Esophagus muscularis mucosa (tissue), 4 donors: Measurements from ENCODE around the gene TP63. TPM values are rescaled to one million over a fixed set of nuclear protein-coding genes. Genes with fewer than 3 reads are reported as not detected.

Experiments
- DNase-seq: peaks from one replicate; pipeline ENCODE4 v3.0.0-alpha.2; 2017; ENCODE audit errors: extremely low spot score
- H3K27ac ChIP-seq, 4 donors: fragments of 200-600 bp; sonication (generic); replicated peaks in 1 of 4; 1 replicate in 3 of 4; 2 replicates in 1 of 4; pipeline ENCODE4 v1.5.1; 2016 to 2019; ENCODE audit warnings: mild to moderate bottlenecking in 1 of 4
- H3K27me3 ChIP-seq, 4 donors: fragments of 200-600 bp; sonication (generic); one replicate each; pipeline versions ENCODE4 v1.5.1 to v1.6.0; 2016 to 2019
- H3K36me3 ChIP-seq, 4 donors: fragments of 200-600 bp; sonication (generic); one replicate each; pipeline ENCODE4 v1.5.1; 2016 to 2019
- H3K4me1 ChIP-seq, 4 donors: fragments of 200-600 bp; sonication (generic); one replicate each; pipeline ENCODE4 v1.5.1; 2016 to 2019
- H3K4me3 ChIP-seq, 4 donors: fragments of 200-600 bp; sonication (generic); 1 replicate in 2 of 4; 2 replicates in 2 of 4; pipeline ENCODE4 v1.5.1; 2016 to 2019; ENCODE audit warnings: mild to moderate bottlenecking in 4 of 4, moderate library complexity in 1 of 4
- H3K9me3 ChIP-seq, 4 donors: fragments of 200-600 bp; sonication (generic); 1 replicate in 3 of 4; 2 replicates in 1 of 4; pipeline ENCODE4 v1.5.1; 2016 to 2019
- EP300 ChIP-seq: sonication (generic); formaldehyde crosslinking; IDR thresholded peaks from one replicate; pipeline ENCODE4 v1.6.1; 2017; ENCODE audit warnings: antibody characterized with exemption
- POLR2A ChIP-seq: fragments of 450-650 bp; IDR thresholded peaks from one replicate; pipeline ENCODE4 v1.6.1; 2017; ENCODE audit warnings: antibody characterized with exemption, moderate library complexity, mild to moderate bottlenecking, low read depth
- POLR2AphosphoS5 ChIP-seq, 2 donors: sonication (generic); formaldehyde crosslinking; IDR thresholded peaks; one replicate each; pipeline ENCODE4 v1.6.1; 2017; ENCODE audit warnings: antibody characterized with exemption in 2 of 2
- WGBS: methylation state at CpG from one replicate; pipeline ENCODE4 v1.1.5; 2018; 5-methylcytosine and 5-hydroxymethylcytosine counted together
- intact Hi-C: fragments of 100-400 bp; cut with DNase I; formaldehyde crosslinking; loops from one replicate; pipeline ENCODE4 v1.15.1; 2023
- total RNA-seq, 4 donors: library from RNA; depleted of rRNA; stranded (reverse); fragments of >200 nt; gene quantifications; one replicate each; pipeline versions ENCODE4 v1.1.0 to v1.2.1, GENCODE V29; 2016
- TF ChIP-seq, protein P1 (sequence below), 3 experiments: fragments of 200-600 bp in 2 of 3; fragments of 450-650 bp in 1 of 3; sonication (generic) in 2 of 3; IDR thresholded peaks; one replicate each; pipeline ENCODE4 v1.5.1; 2017 to 2019; ENCODE audit warnings: antibody characterized with exemption in 3 of 3, mild to moderate bottlenecking in 2 of 3, moderate library complexity in 1 of 3

Gene TP63
- total RNA-seq, 4 donors from 2014 or later, result under 0.01 to 0.34 (median 0.21) TPM

DNA sequence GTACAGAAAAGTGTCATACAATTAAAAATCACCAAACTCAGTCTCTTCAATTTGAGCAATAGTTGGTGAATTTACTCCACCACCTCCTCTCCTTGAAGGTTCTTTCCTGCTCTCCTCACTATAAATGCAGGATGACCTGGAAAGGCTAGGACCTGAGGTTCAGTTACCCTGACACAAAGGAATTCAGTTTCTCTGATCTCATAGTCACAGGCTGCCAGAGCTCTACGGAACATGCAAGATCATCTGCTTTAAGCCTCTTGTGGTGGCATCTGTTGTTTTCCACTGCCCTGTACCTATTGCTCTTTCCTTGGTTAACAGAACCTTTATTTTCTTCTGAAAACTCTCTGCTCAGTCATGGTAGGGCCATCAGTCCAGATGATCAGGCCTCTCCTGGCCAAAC, 4.9 kb upstream of the TP63 start:
- intact Hi-C loops, result no loop called here
- TF ChIP-seq, protein P1, sequence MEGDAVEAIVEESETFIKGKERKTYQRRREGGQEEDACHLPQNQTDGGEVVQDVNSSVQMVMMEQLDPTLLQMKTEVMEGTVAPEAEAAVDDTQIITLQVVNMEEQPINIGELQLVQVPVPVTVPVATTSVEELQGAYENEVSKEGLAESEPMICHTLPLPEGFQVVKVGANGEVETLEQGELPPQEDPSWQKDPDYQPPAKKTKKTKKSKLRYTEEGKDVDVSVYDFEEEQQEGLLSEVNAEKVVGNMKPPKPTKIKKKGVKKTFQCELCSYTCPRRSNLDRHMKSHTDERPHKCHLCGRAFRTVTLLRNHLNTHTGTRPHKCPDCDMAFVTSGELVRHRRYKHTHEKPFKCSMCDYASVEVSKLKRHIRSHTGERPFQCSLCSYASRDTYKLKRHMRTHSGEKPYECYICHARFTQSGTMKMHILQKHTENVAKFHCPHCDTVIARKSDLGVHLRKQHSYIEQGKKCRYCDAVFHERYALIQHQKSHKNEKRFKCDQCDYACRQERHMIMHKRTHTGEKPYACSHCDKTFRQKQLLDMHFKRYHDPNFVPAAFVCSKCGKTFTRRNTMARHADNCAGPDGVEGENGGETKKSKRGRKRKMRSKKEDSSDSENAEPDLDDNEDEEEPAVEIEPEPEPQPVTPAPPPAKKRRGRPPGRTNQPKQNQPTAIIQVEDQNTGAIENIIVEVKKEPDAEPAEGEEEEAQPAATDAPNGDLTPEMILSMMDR (IDR thresholded peaks at IDR 0.05), result no peak
- TF ChIP-seq POLR2AphosphoS5 (IDR thresholded peaks at IDR 0.05) (no peak), POLR2A (no peak), EP300 (no peak)
- H3K9me3 ChIP-seq, result no peaks in the 10 kb centered on the region
- H3K4me1 ChIP-seq, result peaks cover 0 to 9% (median 4%) of the 10 kb centered on the region in 4 donors
- H3K27ac ChIP-seq, result no peak overlapping the region
- no peaks in the 10 kb centered on the region for H3K36me3 ChIP-seq
- no peak for DNase-seq
- WGBS, result 52% methylated on average over 1 of the region's 1 CpG
- no peaks in the 10 kb centered on the region for H3K27me3 ChIP-seq
- H3K4me3 ChIP-seq, result no peak overlapping the region

DNA sequence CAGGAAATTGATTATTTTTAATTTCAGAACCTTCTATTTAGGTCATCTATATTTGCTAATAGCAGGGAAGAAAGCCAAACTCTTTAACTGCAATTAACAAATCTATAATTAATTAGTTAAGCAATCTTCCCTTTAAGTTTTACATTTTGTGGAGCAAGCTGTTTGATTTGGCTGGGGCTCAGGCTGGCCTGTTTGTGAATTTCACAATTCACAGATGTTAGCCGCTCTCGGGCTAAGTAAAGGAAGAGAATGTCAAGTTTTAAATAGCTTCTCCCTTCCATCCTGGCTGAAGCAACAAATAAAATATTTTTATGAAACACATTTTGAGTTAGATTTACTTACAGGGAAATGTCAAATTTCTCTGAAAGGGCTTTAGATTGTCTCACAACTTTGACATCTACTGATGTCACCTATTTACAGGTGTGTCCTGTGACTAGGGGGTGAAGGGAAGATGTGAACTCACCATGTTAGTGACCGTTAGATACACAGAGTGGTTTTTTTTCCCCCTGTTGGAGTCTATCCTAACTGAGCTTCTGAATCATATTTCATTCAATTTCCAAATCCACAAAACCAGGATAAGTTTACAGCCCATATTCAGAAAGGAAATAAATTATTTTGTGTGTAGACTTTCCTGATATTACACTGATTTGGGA, 1.3 kb upstream of the TP63 start:
- Histone ChIP-seq H3K9me3 (no peaks in the 10 kb centered on the region), H3K27me3 (no peaks in the 10 kb centered on the region), H3K27ac (no peak overlapping the region), H3K4me1 (peaks cover 0 to 9% (median 4%) of the 10 kb centered on the region in 4 donors), H3K4me3 (no peak overlapping the region), H3K36me3 (no peaks in the 10 kb centered on the region)
- DNase-seq, result no peak
- TF ChIP-seq, protein P1 (IDR thresholded peaks at IDR 0.05), result no peak
- TF ChIP-seq POLR2AphosphoS5 (IDR thresholded peaks at IDR 0.05) (no peak), POLR2A (no peak), EP300 (no peak)
- 38% methylated on average over 3 of the region's 3 CpGs for WGBS
- intact Hi-C loops, result no loop called here

DNA sequence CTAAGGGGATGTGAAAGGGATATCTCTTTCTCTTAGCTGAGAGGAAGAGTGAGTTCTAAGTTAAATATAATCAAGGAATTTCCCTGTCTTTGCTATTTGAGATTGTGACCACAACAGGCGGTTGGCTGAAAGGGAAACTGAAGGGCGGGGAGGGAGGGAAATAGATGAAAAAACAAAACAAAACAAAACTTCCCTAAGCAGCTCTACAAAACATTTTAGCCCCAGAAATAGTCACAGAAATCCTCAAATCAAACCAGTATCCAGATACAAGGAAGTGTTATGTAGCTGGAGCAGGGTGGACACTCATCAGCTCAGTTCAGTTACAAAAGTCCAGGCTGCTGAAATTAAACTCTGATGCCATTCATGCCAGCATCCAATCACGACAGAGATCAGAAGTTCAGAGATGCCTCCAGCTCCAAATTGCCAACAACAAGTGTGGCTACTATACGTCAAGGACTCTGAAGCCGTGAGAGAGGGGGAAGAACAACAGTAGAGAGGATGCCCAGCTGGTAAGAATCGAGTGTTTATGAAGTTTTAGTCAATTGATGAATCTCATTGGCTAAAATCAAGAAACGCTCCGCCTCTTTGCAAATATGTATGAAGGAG, 319 bp upstream of the TP63 start:
- H3K27ac ChIP-seq, result peak overlapping the region in 1 of 4 donors; percentile 3
- WGBS, result 70% methylated on average over 8 of the region's 8 CpGs
- no peaks in the 10 kb centered on the region for H3K27me3 ChIP-seq
- H3K4me1 ChIP-seq, result peaks cover 0 to 9% (median 4%) of the 10 kb centered on the region in 4 donors
- H3K4me3 ChIP-seq, result peak overlapping the region; percentile 14 to 29 (median 16)
- intact Hi-C loops, result no loop called here
- DNase-seq, result no peak
- TF ChIP-seq, protein P1 (IDR thresholded peaks at IDR 0.05), result no peak
- TF ChIP-seq POLR2AphosphoS5 (IDR thresholded peaks at IDR 0.05) (no peak), POLR2A (no peak)
- no peaks in the 10 kb centered on the region for H3K36me3 ChIP-seq
- H3K9me3 ChIP-seq, result no peaks in the 10 kb centered on the region

DNA sequence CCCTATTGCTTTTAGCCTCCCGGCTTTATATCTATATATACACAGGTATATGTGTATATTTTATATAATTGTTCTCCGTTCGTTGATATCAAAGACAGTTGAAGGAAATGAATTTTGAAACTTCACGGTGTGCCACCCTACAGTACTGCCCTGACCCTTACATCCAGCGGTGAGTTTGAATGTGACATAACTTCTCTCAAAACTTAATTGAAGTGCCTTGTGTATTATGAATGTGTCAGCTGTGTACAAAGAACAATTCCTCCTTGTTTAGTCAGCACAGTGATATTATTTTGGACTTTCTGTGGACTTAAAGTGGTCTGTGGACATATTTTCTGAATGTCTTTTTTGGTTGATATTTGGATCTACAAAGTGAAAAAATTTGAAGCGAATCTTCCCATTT, 220 bp downstream of the TP63 start:
- no peak overlapping the region for H3K27ac ChIP-seq
- no peak for DNase-seq
- H3K36me3 ChIP-seq, result no peaks in the 10 kb centered on the region
- H3K4me3 ChIP-seq, result peak overlapping the region in 3 of 4 donors; percentile 14 to 17 (median 16)
- no peaks in the 10 kb centered on the region for H3K9me3 ChIP-seq
- intact Hi-C loops, result no loop called here
- TF ChIP-seq EP300 (no peak), POLR2A (no peak), POLR2AphosphoS5 (IDR thresholded peaks at IDR 0.05) (no peak)
- TF ChIP-seq, protein P1 (IDR thresholded peaks at IDR 0.05), result no peak
- peaks cover 0 to 9% (median 4%) of the 10 kb centered on the region in 4 donors for H3K4me1 ChIP-seq
- H3K27me3 ChIP-seq, result no peaks in the 10 kb centered on the region
- WGBS, result 87% methylated on average over 6 of the region's 6 CpGs
